SW 1271 (cell line): ENCODE measurements around the gene PARP8.

Experiments
- DNase-seq, 2 experiments: peaks; one replicate each; lab custom pipeline; 2025; lab: John Stamatoyannopoulos, UW

The PARP8 gene

DNA sequence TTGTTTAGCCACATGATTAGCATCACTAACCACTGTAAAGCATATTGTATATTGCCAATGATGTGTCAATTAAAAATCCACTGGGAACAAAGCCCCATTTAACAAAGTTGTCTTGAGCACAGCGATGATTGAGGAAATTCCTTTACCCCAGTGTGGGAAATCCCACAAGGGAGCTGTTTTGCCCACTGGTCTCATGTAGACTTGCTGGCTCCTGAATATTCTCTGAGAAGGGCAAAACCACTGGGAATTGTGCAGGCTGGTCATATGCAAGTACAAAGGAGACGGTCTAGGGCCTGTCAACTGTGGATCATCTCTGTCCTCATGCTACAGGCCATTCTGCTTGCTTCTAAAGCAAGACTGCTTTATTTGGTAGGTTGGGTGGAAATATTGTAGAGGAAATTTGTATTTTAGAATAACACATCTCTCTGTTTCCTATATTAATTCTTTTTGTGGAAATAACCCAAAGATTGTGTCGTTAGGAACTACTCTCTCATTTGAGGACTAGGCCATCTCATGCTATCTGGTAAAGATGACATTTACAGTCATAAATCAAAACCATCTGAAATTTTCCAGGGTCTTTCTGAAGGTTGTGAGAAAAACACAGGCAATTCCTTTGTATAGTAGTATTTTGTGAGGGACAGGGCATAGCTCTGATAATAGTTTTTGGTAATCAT, 60.2 kb downstream of the PARP8 start:
- DNase-seq = no peak

DNA sequence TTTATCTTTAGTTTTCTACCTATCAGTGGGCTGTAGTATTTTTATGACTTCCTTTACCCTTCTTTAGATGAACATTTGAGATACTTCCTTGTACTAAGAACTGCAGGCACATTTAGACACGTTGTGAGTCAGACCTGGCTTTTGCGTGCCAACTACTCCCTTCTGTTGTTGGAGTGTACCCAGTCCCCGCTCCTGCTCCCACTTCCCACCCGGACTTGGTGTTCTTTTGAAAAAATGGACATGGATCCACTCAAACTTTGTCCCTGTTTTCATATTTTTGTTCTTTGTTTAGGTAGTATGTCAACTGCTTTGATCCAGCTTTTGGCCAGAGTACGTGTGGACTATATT, 60.7 kb downstream of the PARP8 start:
- no peak for DNase-seq

DNA sequence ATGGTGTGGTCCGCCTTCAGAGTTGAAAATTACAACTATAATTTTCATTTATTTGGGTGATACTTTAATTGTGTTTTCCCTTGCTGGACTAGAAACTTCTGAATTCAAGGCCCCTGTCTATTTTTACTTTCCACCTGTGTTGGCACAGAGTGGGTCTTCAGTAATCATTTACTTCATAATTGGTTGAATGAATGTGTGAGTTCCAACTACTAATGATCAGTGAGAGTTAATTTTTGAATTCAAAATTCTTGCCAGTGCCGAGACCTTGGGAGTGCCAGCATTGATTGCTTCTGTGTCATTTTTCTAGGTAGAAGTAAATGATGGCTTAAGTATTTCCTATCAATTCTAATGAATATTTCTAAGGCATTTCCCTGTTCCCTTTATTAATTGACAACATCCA, 61.4 kb downstream of the PARP8 start:
- no peak for DNase-seq

DNA sequence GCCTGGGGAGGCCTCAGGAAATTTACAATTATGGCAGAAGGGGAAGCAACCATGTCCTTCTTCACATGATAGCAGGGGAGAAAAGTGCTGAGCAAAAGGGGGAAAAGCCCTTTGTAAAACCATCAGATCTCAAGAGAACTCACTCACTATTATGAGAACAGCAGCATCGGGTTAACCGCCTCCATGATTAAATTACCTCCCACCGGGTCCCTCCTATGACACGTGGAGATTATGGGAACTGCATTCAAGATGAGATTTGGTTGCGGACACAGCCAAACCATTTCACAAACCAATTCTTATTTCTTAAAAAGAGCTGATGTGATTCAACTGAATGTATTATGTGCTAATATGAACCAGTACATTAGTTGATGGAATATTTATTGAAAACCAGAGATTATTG, 63.9 kb downstream of the PARP8 start:
- DNase-seq = no peak

DNA sequence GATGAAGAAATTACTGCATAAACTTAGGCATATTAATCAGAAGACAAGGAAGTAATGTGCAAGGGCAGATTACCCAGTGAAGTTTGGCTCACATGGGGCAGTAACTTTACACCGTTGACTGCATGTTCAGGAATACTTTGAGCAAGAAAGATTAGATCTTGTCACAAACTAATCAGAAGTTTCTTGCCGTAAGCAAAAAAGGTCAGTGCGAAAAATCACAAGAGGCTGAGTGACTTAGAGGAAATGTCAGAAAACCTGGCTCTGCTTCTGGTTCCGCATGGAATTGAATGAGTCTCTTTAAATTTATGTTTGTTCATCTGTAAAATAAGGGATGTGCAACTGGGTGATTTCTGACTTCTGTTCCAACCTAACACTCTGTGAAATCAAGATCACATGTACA, 64.4 kb downstream of the PARP8 start:
- DNase-seq = no peak

DNA sequence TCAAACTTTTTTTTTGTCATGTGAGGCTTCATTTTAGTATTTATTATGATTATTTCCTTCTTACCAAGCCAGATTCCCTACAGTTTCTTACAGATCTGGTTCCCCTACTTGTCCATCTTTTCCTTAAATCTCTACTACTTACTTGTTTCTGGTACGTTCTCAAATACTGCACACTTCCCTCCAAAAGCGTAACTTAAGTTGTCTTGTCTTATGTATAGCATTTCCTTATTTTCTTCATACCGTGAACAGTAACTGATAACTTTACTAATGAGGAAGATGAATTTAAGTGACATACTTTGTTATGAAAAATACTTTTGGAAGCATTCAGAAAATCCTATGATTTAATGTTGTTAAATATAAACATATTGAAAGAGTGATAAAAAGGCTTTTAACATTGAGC, 67.3 kb downstream of the PARP8 start:
- DNase-seq = no peak

DNA sequence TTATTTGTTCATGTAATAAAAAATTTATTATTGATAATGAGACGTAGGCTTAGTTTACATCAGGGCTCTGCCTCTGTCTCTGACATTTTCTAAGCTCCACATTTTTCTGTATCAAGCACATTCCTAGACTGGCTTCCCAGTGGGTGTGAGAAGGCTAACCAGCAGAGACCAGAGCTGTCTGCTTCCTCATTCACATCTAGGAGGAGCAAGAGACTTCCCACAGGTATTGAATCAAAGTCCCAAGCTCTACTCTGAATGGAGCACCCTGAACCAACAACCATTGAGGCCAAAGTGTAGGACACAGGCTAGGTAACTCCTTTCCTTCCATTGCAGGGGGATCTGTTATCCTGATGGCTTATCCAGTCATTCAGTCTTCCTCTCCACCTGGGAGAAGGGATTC, 72.4 kb downstream of the PARP8 start:
- no peak for DNase-seq

DNA sequence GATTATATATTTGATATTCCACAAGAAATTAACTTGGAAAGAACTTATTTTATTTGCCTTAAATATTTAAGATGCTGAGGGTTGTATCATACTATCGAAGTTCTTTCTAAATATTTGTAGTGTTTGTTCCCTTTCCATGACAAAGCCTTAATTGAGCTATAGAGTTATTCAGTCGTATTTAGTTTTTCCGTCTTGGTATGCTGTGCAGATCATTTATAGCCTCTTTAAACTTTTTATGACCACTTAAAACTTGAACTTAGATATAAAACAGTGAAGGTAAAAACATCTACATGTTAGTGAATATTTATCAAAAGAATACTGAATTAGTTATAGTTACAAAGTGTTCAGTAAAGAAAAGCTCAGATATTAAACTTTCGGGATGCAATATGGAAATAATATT, 74.4 kb downstream of the PARP8 start:
- no peak for DNase-seq

DNA sequence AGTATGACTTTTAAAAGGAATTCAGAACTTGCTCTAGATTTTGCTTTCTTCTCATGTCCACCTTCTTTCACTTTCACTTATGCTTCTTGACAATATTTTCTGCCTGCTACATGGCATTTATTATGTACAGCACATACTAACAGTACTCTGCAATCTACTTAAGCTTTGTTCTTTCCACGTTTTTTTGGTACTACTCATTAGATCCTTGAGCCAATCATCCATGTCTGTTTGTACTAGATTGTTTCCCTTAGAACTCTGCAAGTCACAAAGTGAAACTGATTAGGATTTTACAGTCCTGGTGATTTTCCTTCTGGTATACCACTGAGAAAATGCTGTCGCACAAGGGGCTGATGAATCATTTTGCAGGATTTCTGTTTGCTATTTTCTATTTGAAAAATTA, 78.3 kb downstream of the PARP8 start:
- DNase-seq = peak in 1 of 2 experiments; percentile 51

DNA sequence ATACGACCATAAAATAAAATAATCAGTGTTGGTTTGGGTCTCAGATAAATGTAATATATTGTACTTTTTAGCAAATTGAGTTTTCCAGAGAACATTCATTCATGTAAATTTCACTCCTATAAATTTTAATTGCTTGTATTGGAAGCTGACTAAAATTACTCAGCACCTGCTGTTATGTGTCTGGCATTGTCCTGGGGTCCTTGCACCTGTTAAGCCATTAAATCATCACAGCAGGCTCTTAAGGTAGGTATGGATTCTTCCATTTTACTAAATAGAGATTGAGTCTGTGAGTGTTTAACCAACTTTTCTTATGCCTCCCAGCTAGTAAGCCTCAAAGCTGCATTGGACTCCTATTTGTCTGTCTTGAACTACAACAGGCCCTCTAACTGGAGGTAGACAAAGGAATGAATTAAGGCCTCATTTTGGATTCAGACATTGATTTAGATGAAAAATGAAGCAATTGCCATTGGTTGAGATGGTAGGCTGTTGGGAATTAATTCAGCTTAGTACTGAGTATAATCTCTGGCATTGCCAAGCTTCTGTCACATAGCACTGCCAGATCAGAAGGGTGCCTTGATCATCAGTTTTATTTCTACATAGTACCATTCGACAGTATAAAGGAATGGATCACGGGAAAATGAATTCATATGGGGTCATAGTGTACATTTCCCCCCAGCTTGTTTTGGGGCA, 78.9 kb downstream of the PARP8 start:
- no peak for DNase-seq

DNA sequence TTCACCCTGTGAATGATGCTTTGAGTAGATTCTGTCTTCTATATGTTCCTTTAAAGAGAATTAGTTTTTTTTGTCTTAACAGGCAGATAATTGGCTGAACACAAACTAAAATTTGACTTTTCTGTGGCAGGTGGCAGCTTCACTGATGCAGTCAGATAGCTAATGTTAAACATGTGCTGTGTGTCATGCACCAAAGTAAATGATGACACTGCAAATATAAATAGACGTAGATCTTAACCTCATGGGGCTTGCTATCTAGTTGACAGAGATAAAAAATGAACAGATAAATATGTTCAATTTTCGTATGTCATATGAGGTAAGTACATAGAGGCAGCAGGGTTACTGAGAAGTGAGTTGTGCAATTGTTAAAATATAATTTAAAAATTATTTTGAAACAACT, 82.7 kb downstream of the PARP8 start:
- DNase-seq = no peak

DNA sequence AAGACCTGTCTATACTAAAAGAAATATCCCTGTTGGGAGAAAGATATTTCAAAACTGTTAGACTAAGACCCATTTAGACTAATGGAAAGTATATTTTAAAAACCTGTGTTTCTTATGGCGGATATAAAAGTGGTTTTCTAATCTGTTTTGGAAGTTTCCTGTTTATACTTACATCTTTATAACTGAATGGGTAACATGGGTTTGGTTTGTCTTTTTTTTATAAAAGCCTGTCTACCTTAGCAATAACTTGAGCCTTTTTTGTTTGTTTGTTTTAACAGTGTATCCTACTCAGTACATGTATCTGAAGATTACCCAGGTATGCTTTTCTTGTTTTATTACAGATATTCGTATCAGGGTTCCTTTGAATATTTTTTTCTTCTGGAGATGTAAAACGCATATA, 83.4 kb downstream of the PARP8 start:
- no peak for DNase-seq

DNA sequence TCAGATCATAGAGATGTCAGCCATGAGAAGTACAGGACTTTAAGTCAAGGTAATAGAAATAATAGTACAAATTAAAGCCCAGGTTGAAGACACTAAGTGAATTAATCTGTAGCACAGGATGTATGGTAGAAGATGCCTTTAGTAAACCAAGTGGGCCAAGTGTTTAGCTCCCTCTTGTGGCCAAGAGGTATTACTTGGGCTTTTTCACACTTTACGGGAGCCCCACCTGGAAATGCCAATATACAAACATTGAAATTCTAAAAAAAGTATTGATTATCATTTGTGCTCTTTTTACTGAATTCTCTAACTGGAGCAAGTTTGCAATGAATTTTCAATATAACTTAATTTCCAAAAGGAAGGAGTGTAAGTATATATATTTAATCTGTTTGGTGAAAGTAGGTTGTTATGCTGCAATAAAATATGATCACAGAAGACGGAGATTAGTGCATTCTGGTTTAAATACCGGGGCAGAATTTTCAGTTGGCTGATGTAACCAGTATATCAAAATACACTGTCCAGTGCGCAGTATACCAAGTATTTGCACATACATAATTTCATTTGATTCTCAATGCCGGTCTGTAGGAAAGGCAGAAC, 84.7 kb downstream of the PARP8 start:
- DNase-seq = peak; percentile 35 to 76

DNA sequence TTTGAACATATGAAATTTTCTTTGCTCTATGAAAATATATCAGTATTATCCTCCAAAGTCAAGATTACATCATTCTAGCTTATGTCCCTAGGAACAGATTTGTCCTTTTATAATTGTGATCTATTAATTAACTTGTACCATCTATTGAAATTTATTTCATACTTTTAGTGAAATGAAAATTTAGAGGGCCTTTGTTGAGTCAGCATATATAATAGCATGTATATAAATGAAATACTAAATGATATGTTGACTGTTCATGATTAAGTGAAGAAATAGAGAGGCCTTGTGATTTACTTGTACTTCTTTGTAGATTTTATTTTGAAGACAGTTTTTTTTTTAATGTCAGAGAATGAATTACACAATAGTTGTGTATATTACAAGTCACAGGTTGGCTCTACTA, 86.4 kb downstream of the PARP8 start:
- no peak for DNase-seq

DNA sequence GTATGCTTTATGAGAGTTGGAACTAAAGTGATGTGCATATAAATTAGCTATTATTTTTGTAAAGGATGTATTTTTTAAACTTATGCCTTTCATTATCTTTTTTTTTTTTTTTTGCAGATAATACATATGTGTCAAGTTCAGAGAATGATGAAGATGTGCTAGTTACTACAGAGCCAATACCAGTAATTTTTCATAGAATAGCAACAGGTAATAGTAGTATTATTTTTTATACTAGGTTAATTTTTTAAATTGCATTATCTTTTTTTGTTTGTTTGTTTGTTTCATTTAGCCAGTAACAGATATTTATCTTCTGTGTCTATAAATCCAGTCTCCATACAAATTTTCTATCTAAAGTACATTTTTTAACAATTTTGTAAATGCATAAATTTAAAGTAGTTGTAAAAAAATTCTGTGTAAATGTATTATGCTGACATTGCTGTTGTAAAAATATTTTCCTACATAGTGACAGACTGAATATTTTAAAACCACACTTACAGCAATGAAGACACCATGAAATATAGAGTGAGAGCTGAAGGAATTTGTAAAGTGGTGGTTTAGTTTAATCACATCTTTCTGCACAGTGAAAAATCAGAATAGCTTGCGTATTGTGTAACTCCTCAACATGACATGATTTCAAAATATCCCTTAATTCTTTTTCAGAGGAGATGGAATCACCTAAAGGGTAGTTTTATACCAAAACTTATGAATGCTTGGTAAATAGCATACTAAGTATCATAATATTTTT, 93.3 kb downstream of the PARP8 start:
- no peak for DNase-seq

DNA sequence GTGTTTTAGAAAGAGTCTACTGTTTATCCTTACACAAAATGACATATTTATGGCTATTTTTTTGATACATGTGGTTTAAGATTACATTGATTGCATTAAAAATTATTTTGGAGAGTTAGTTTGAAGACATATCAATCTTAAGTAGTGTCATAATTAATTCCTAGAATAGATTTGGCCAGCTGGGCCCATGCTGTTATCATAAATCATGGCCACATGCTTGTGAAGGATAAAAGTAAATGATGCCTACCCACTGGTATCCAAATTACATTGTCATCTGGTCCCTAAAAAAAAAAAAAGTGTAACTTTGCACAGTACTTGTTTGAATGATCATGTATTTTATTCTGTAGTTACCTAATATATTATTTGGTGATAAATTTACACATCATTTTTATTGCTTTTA, 96.9 kb downstream of the PARP8 start:
- DNase-seq = no peak

DNA sequence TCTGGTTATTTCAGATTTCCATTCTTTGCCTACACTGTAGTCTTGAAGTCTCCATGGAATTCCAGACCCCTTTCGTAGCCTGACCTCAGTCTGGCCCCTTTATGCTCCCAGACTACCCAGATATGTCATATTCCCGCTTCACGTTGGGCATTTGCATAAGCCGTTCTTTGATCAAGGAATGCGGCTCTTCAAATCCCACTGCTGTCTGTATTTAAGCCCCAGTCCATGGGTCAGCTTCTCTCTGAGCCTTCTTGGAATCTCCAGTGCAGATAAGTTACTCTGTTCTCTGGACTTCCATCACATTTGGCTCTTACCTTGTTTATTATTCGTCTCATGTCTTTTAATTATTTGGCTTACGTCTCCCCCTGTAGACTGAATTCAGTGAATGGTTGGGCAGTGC, 97.4 kb downstream of the PARP8 start:
- no peak for DNase-seq

DNA sequence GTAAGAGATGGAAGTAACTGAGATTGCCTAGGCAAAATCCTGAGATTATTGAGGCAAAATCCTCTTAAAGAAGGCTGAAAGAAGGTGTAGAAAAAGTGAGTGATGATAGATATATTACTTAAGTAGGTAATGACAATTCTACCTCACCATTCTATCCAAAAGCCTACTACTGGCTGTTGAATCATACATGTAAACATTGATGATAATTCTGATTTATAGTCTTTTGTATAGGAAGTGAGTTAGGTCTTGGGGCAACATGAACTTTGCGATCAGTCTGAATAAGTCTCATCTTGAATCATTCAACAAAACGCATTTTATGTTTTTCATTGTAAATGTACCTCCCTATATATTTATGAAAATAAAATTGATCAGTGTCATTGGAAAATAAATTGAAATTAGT, 99.6 kb downstream of the PARP8 start:
- no peak for DNase-seq

DNA sequence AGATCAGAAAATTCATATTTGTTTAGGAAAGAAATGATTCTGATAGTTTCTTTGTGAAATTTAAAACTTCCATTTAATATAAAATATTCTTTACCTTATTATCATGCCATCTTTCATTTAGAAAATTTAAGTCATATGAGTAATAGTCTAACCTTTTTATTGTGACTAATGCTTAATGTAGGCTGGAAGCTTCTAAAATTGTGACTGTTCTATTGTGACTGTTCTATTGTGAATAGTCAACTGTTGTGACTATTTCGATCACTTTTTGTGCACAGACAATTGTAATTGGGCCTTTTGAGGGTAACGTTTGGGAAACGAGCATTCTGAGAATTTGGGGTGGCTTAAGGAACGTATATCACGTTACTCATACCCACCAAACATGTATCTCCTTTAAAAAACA, 100.0 kb downstream of the PARP8 start:
- DNase-seq = no peak

DNA sequence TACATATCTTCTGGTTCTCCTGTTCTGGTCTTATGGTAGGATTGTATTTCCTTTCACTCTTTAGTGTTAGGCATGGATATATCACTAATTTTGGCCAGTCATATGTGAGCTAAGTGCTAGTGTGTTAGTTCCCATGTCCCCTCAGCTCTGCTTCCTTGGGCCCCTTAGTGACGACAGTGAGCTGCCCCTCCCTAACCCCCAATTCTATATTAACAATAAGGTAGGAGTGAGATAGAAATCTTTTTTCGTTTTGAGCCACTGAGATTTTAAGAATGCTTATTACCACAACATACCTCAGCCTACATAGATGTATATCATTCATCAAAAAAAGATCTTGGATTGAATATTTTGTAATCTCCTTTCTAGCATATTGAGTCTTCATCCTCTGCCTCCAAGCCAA, 100.5 kb downstream of the PARP8 start:
- no peak for DNase-seq

DNA sequence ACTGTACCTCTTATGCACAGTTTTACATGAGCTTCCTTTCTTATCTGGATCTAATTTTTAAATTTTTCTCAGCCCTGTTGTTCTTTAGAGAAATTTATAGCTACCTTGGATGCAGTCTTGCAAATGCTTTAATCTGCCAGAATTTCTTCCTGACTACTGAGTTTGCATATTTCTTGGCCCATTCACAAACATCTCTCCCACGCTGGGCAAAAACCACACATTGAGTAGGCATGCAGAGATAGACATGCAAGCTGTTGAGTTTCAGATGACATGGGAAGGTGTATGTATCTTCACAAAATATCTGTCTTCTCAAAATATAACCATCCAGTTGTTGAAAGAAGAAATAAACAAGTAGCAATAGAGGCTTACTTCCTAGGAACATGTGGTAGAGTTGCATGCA, 101.2 kb downstream of the PARP8 start:
- DNase-seq = no peak

DNA sequence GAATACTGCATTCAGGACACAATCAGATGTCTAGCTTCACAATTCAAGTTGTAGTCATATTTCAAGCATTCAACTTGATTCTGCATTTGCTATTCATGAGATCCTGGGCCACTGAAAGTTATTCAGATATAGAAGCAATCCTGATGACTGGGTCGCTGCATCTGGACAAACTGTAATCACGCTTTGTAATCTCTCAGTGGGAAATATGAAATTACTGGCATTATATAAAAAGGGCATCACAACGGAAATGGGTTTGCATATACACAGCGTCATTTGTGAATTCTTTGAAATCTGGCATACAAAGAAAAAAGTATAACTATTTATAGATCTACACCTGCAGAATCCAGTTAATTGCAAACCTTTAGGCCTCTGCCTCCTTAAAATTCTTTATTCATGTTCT, 102.2 kb downstream of the PARP8 start:
- DNase-seq = no peak

DNA sequence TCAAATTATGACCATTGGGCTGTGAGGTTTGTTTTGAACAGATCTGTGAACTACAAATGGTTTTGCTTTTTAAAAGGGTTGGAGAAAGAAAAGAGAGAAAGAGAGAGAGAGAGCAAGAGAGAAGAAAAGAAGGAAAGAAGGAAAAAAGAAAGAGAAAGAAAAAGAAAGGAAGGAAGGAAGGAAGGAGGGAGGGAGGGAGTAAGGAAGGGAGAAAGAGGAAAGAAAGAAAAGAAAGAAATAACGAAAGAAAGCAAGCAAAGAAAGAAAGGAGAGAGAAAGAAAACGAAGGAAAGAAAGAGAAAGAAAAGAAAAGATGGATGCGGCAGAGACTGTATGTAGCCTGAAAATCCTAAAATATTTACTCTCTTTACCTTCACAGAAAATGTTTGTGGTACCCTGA, 104.0 kb downstream of the PARP8 start:
- no peak for DNase-seq
